GM21526 (cell line): ENCODE data around the gene LLGL1.

Source experiments
- ATAC-seq: cut with Tn5 transposase; IDR thresholded peaks from one replicate; pipeline ENCODE4 v1.9.1; 2021; ENCODE audit warnings: moderate library complexity; ENCODE audit not compliant: unreplicated experiment, low FRiP score

LLGL1 gene

DNA sequence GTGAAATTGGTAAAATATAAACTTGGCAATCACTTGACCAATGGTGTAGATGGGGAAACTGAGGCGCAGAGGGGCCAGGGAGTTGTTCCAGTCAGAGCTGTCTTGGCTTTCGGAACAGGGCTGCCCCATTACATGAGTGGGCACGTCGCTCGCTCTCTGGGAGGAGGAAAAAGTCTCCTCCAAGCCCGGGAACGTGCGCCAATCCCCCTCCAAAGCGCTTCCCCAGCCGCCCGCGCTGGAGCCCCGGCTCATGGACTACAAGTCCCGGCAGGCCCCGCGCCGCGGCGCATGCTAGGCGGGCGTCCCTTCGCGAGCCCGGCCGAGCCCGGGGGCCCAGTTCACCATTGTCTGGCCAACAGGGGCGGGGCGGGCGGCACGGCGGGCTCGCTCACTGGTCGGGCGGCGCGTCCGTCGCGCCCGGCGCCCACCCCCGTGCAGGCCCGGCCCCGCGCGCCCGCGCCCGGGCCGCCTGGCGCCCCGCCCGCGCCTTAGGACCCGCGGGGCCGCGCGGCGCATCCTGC lies at the start of gene LLGL1:
TSS of gene LLGL1 (plus strand) at position 515 of the 521 bp plus-strand sequence. CDS start 48 bp downstream, outside the sequence.
- peak; percentile 72 for ATAC-seq

DNA sequence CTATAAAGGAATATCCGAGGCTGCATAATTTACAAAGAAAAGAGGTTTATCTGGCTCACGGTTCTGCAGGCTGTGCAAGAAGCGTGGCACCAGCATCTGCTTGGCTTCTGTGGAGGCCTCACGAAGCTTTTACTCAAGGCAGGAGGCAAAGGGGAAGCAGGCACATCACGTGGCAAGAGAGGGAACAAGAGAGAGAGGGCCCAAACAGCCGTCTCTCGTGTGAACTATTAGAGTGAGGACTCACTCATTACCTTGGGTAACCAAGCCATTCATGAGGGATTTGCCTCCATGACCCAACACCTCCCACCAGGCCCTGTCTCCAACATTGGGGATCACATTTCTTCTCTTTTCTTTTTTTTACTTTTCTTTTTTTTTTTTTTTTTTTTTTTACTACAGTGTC lies 49.3 kb upstream of the LLGL1 start:
- ATAC-seq, result no peak

DNA sequence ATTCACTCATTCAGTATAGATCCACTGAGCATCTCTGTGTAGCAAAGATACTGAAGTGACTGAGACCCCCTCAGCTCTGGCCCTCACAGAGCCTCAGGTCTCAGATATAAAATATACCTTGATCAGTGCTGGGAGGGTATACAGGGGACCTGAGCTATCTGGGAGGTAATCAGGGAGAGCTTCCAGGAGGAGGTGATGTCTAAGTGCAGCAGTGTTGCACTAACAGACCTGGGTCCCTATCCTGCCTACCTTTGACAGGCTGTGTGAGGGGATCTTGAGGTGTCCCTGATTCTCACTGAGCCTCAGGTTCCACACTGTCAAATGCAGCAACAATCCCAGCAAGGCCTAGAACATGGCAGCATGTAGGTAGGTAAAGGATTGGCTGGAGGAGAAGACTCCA lies 48.3 kb upstream of the LLGL1 start:
- no peak for ATAC-seq

DNA sequence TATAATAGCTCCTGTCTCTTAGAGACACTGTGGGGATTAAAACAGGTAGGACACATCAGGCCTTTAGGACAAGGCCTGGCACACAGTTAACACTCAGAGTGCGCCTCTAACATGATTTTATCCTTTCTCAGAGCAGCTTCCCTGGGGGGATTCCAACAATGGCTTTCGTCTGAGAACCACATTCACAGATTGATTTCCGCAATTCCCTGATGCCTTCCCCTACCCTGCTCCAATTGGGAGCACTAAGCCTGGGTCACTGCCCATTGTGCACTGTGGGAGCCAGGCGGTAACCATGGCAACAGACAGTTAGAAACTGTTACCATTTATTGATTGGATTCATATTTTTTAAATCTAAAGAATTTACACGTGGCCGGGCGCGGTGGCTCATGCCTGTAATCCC lies 47.7 kb upstream of the LLGL1 start:
- no peak for ATAC-seq

DNA sequence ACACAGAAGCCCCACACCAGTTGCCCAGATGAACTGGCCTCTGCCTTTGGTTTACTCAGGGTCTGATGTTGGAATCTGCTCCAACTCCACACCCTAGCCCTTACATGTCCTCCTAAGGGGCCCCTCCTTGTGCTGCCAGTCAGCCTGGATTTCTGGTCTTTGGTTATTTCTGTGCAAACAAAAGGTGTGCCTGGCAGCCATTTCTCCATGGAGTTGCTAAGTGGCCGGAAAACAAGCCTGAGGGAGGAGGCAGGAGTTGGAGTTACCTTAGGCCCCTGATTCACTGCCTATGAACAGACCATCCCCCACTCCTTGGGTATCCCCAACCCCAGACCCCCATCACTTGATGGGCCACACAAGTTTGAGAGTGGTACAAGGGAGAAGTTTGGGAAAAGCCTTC lies 46.2 kb upstream of the LLGL1 start:
- no peak for ATAC-seq

DNA sequence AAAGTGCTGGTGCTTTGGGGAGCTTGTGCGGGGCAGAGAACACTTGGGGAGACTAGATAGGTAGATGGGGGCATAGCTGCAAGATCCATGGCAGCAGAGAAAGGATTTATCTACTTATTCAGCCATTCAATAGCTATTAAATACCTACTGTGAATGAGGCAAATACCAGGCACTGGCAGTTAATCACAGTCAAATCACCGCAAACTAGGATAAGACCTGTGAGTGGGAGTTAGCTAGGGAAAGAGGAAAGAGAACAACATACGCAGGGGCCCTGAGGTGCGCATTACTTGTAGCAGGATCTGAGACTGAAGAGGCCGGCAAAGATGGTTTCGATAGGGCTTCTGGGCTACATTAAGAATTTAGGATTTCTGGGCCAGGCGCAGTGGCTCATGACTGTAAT lies 45.6 kb upstream of the LLGL1 start:
- no peak for ATAC-seq

DNA sequence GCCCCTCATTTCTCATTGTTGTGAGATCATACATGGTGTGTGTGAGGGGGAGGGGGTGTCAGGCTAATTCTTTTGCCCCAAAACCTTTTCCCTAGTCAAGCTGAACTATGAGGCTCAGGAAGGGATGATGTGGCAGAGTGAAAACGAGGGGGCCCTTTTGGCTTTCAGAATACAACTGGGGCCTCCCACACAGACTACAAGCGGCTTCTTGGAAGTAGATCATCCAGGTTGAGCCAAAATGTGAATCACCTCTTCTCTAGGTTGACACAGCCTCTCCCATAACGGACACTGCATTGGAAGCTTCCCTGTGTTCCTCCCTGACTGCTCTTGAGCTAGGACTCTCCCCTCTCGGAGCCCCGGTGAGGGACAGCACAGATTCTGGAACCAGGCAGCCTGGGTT lies 44.1 kb upstream of the LLGL1 start:
- ATAC-seq, result no peak

DNA sequence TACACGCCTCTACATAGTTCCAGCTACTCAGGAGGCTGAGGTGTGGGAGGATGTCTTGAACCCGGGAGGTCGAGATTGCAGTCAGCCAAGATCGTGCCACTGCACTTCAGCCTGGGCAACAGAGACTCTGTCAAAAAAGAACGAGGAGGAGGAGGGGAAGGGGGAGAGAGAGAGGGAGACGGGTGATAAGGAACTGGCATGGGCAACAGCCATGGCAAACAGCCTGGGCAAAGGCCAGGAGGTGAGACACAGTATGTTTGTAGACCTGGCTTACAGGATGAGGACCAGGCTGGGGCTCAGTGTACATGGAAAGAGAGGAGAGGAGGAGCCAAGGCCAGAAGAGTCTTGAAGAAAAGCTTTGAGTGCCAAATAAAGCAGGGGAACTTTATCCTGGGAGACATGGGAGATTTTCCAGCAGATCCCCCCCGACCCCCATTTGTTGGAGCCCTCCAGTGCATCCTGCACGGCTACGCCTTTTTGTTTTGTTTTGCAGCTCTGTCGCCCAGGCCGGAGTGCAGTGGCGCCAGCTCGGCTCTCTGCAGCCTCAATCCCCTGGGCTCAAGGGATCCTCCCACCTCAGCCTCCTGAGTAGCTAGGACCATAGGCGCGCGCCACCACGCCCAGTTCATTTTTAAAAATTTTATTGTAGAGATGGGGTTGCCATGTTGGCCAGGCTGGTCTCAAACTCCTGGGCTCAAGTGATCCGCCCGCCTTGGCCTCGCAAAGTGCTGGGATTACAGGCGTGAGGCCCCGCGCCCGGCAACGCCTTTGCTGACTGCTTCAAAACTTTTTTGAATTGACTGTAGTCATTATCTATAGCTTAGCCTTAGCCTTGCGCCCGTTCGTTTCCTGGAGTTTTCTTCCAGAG lies 43.1 kb upstream of the LLGL1 start:
- no peak for ATAC-seq

DNA sequence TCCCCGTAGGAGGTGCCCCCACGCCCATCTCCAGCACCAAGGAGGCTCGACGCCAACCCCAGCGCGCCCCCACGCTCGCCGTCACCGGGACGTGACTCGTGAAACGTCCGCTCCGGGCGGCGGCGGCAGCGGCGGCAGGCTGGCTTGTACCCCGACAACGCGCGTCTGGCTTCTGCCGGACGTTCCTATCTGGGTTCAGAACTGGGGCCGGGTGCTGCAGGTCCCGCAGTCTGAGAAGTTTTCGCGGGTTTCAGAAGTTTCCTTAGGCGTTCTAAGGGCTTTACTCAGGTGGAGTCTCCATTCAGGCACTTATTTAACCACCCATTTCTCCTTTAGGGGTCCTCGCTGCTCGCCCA lies 42.5 kb upstream of the LLGL1 start:
- ATAC-seq, result peak; percentile 32

DNA sequence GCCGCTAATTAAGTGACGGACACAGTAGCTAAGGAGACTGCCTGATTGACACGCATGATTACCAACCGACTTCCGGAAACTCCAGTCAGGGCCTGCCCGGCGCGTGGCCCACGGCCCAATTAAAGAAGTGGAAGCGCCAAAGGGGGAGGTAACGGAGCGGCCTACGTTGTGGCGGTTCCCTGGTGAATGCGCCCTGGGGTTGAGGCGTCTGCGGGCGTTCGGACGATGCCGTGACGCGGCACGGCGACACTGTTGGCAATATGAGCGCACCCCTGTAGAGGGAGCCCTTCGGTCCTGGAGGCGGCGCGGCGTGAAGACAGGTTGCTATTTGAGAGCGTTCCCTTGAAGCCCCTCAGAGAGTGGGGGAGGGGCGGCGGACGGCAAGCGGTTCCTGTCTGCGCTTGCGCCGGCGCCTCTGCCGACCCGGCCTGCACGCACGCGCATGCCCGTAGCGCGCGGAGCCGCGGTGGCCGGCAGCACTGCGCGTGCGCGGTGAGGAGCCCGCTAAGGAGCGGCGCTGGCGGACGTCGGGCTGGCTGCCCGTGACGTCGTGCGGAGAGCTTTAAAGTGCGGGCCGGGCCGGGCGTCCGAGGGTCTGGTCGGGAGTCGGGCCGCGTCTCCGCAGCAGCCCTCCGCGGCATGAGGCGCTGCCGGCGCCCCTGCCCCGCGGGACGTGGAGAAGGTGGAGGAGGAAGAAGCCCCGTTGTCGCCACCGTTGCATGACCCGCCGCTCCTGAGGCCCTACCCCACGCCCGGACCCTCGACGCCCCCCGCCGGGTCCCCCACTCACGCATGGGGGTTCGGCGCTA lies 41.9 kb upstream of the LLGL1 start, which contains the start of gene ALKBH5:
TSS of gene ALKBH5 (plus strand) at position 495 of the 809 bp plus-strand sequence. CDS start 416 bp downstream, outside the sequence.
- peak; percentile 73 for ATAC-seq

DNA sequence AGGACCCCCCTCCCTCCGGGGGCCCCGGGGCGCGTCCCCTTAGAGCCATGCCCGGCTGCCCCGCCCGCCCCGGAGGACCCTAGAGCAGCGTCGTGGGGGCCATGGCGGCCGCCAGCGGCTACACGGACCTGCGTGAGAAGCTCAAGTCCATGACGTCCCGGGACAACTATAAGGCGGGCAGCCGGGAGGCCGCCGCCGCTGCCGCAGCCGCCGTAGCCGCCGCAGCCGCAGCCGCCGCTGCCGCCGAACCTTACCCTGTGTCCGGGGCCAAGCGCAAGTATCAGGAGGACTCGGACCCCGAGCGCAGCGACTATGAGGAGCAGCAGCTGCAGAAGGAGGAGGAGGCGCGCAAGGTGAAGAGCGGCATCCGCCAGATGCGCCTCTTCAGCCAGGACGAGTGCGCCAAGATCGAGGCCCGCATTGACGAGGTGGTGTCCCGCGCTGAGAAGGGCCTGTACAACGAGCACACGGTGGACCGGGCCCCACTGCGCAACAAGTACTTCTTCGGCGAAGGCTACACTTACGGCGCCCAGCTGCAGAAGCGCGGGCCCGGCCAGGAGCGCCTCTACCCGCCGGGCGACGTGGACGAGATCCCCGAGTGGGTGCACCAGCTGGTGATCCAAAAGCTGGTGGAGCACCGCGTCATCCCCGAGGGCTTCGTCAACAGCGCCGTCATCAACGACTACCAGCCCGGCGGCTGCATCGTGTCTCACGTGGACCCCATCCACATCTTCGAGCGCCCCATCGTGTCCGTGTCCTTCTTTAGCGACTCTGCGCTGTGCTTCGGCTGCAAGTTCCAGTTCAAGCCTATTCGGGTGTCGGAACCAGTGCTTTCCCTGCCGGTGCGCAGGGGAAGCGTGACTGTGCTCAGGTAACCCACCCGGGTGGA lies 41.0 kb upstream of the LLGL1 start:
- no peak for ATAC-seq

DNA sequence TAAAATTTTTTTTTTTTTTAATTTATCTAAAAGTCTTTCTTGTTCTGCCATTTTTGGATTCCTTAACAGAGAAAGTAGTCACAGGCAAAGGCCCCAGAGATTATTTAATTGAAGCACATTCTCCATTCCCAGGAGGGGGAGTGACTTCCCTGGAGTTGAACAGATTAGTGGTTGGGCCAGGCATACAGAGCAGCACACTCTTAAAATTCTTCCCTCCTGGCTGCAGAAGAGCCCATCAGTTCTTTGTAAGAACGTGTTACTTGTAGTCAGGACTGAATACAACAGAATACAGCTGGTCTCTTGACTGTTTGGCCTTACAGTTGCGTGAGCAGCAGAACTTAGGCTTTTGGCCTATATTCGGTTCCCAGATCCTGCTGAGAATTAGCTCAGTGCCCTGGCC lies 40.0 kb upstream of the LLGL1 start:
- ATAC-seq, result no peak

DNA sequence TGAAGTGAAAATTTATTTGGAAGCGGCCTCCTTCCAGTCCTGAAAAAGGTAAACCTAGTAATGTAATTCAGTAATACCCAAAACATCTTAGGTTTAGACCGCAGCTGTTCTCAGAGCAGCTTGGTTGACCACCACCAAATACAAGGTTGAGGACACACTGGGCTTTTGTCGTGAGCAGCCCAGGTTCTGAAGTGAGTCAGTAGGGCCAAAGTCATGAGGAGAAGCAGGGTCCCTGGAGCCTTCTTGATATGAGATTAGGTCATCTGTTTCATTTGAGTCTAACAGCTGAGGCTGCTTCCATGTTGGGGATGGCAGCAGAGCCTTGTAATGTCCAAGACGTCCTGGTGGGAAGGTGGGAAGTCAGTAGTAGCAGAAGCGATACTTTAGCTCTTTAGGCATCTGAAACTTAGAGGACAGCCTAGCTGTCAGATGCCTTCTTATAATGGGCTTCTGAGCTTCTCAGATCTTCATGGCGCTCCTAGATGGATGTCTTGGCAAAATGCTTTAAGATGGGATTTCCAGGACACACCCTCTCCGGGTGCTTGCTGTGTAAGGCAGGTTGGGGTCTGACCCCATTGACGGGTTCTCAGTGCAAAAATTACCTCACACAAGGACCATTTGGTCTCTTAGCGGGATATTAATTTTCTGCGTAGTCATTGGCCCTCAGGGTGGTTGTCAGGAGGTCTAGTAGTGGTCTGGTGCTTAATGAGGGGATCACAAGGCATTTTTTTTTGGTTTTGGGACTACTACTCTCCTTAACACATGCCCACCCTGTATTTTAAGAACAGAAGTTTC lies 39.4 kb upstream of the LLGL1 start:
- ATAC-seq, result no peak

DNA sequence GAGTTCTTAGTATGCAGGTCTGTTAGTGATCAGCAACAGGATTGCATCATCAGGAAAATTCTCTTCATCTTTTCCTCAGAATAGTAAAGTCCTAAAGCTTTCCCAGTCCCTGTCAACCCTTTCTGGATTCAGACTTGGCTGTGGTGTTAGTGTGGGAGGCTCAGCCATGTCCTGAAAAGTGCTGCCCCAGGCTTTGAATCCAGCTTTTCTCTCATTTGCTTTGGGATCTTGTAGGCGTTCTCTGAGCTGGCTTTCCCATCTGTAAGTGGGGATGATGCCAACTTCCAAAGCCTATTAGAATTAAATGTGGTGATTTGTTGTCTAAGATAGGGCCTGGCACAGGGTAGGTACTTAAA lies 38.8 kb upstream of the LLGL1 start:
- ATAC-seq, result no peak

DNA sequence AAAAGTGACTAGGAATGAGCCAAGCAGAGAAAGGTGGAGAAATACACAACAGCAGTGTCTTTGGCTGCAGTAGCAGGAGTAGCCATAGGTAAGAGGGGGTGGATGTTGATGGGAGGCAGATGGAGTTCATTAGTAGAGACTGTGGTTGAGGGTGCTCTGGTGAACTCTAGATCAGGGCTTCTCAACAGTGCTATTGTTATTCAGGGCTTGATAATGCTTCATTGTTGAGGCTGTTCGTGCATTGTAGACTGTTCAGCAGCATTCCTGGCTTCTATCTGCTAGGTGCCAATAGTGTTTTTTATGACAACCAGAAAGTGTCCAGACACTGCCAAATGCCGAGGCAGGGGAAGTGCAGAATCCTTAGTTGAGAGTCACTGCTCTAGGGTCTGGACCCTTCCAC lies 38.2 kb upstream of the LLGL1 start:
- ATAC-seq, result no peak

DNA sequence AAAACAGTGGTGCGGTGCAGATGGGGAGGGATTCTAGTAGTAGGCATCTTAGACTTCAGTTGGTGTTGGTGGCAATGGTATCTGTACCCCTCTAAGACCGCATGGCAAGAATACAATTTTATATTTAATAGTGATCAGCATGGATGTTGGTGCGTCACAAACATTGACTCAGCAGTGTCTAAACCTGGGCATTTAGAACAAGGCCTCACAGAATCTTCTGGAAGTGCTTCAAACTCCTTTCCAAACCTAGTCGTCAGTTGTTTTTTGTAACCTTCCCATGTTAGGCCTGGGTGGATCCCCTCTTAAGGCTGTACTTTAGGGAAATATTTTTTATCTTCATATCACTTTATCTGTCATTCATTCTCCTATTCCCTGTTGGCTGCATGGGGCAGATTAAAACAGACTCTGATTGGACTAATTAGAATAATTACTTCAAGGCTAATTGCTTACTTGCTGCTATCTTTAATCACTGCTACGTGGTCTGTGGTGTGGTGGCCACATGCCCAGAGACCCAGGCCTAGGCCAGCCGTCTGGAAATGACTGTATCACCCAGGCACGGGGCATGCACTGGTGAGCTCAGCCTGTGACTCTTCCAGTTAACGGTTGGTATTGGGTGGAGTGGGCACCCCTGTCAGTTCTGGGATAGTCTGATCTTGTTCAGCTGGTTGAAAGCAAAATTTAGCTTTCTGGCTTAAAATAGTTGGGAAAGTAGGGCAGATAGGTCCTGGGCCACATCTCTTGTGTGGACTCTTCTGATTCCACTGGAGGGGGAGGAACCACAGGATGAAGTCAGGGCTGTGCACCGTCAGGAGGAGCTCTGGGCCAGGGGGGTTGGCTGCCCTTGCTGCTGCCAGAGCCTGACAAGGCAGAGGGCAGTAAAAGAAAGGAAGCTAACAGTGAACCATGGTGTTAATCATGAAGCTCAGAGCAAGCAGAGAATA lies 37.3 kb upstream of the LLGL1 start:
- no peak for ATAC-seq

DNA sequence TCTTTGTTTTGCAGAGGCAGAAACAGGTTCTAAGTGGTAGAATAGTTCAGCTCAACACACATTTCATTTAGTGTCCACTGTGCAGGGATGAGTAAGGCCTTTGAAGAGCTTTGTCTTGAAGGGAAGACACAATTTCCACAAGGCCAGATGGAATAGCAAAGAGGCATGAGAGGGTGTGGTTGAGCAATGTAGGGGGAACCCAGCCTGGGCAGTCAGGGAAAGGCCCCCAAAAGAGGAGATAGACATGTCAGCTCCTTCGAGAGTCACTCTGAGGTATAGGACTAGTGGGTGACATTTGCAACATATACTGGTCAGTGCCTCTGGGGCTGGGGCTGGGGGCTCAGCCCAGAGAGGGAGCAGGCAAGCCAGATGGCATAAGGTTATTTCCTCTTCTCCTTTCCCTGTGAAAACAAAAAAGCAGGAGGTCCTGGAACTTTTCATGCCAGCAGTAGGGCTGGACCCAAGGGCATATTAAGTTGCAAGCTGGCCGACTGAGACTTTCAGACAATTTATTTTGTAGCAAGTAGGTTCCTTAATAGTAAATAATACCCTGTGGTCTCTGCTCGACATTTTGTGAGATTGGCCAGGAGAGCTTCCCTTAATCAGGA lies 34.7 kb upstream of the LLGL1 start:
- ATAC-seq, result no peak

DNA sequence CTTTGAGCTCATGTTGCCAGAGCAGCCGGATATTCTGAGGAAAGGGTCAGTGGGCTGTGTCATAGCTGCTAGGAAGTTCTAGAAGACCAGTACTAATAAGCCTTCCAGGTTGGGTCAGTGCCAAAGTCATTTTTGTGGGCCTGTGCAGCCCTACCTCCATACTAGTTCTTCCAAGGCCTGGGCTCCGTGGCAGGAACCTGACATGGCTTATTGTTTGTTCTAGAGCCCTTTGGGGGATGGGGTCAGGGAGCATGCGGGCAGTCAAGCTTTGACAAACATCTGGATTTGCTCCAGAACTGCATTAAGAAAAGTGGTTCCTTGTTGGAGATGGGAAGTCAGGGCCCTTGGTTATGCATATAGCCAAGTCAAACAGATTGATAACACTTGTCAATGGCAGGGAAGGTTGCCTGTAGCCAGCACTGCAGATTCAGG lies 34.2 kb upstream of the LLGL1 start:
- ATAC-seq, result no peak
